Measurements from ENCODE around the gene EIF2D.
"Not testable (repeated sequence)": the region's sequence is repeated elsewhere in the genome, so short reads cannot be mapped to it uniquely, and the experiment has no call there.

EIF2D gene

DNA sequence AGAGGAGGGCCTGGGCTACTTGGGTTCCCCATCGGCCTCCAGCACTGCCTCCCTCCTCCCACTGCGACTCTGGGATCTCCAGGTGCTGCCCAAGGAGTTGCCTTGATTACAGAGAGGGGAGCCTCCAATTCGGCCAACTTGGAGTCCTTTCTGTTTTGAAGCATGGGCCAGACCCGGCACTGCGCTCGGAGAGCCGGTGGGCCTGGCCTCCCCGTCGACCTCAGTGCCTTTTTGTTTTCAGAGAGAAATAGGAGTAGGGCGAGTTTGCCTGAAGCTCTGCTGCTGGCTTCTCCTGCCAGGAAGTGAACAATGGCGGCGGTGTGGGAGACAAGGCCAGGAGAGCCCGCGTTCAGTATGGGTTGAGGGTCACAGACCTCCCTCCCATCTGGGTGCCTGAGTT, 24.4 kb downstream of the EIF2D start:
- no peak for DNase-seq (ENCODE audit: low read depth in 2 of 3, low spot score in 1 of 3)

DNA sequence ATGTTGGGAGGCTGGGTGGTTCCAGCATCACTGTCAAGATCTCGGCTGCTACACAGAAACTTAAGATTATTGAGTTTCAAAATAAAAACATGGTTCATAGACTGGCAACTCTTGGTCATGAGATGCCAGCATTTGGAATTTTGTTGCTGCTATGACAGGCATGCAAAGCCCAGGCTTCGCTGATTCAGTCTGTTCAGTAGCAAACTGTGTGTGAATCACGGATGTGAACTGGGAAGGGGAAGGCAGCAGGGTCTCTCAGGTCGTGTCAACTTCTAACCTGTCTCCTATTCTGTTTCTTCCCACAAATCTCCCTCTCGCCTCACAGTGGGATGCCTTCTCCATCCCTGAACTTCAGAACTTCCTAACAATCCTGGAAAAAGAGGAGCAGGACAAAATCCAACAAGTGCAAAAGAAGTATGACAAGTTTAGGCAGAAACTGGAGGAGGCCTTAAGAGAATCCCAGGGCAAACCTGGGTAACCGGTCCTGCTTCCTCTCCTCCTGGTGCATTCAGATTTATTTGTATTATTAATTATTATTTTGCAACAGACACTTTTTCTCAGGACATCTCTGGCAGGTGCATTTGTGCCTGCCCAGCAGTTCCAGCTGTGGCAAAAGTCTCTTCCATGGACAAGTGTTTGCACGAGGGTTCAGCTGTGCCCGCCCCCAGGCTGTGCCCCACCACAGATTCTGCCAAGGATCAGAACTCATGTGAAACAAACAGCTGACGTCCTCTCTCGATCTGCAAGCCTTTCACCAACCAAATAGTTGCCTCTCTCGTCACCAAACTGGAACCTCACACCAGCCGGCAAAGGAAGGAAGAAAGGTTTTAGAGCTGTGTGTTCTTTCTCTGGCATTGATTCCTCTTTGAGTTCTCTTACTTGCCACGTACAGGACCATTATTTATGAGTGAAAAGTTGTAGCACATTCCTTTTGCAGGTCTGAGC, 25.5 kb downstream of the EIF2D start:
- no peak for DNase-seq (ENCODE audit: low read depth in 2 of 3, low spot score in 1 of 3)

DNA sequence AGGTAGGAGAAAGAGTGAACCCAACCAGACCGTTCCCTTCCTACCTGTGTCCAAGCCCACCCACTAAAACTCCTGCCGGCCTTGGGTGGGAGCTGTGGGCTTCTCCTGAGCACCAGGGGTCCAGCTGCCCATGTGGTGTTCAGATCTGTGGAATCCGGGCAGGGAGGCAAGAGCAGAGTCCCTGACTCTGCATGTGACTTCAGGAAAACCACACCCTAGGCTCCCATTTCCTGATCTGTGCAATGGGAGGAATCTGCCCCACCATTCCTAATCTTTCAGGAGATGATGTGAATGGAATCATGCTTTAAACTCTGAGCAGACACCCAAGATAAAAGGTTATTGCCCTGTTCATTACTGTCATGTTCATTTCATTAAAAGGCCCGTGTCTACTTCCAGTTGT, 27.6 kb downstream of the EIF2D start:
- DNase-seq (ENCODE audit: low read depth in 2 of 3, low spot score in 1 of 3) = no peak

DNA sequence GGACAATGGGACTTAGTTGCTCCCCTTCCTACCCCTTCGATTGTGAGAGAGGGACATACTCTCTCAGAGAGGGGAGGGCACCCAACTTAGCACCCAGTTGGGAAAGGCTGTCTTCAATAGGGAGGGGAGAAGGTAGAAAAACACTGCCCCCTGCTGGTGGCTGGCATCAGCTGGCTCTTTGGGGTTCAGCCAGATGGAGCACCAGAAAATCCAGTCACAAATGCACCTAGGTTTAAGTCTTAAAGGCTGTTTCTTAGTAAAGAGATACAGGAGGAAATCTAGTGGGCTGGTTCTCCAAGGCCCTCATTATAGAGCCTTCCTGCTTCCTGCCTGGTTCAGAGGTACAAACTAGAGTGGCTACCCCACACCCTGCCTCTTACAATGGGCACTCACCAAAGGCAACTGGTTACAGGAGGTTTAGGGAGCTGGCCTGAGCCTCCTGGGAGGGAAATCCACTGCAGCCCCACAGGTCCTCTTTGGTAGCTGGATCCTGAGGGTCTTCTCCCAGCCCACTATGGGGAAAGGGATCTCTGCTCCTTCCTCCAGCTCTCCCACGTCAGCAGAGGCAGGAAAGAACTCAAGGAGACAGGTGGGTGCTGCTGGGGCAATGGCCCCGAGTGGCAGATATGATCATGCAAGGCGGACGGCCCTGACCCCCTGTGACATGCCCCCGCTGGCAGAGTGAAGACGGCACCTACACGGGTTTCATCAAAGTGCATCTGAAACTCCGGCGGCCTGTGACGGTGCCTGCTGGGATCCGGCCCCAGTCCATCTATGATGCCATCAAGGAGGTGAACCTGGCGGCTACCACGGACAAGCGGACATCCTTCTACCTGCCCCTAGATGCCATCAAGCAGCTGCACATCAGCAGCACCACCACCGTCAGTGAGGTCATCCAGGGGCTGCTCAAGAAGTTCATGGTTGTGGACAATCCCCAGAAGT, 28.3 kb downstream of the EIF2D start:
- peak; percentile 75 to 91 (median 81) for DNase-seq (ENCODE audit: low read depth in 2 of 3, low spot score in 1 of 3)

DNA sequence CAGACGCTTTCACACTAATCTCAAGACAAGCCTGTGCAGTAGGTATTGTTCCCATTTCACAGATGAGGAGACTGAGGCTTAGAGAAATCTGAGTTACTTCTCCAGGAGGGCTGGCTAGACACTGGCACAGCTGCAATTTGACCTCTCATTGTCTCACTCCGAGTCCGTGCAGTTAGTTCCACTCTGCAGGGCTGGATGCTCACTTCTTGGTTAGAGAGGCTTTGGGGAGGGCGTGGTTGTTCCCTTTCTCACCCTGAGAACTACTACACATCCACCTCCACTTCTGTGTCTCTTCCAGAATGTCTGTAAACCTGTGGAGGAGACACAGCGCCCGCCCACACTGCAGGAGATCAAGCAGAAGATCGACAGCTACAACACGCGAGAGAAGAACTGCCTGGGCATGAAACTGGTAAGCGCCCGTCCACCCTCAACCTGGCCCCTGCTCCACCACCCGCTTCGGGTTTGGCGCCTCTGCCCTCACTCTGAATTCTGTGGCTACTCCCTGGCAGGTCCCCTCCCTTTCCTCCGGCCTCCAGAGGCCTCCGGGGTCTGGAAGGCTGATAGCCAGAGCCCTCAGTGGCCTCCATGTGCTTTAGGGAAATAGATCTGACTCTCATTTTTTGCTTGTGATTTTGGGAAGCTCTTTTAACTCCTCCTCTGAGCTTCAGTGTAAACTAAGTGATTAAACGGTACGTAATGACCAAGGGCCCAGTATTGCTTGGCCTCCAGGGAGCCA, 29.1 kb downstream of the EIF2D start:
- DNase-seq (ENCODE audit: low read depth in 2 of 3, low spot score in 1 of 3) = peak in 1 of 3 donors; percentile 45

DNA sequence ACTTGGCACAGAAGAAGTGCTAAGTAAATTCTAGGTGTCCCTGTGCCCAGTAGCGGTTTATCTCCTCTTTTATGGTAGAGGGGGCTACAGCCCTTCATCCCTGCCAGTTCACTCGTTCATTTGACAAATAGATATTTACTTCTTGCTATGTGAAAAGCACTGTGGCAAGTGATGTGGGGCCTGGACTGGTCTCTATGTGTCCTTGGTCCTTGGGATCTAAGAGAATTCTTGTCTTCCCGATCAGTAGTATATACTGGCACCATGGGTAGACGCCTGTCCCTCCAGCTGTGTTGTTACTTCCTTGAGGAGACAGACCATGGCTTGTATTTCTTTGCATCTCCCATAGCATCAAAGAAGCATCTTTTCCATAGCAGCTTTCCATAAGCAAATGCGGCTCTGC, 29.7 kb downstream of the EIF2D start:
- DNase-seq (ENCODE audit: low read depth in 2 of 3, low spot score in 1 of 3) = no peak

DNA sequence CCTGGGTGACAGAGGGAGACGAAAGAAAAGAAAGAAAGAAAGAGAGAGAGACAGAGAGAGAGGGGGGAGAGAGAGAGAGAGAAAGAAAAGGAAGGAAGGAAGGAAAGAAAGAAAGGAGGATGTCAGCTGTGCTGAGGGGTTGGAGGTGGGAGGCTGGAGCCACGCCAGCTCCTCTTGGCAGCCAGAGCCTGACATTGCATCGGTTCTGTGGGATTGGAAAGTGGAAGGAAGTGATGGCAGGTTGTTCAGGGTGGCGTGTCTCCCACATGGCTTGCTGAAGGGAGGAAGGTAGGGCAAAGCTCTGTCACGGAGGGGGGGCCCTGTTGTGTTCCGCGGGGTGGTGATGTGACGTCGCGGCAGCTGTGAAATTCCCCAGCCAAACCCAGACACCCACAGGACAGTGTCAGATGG, 30.7 kb downstream of the EIF2D start:
- DNase-seq (ENCODE audit: low read depth in 2 of 3, low spot score in 1 of 3) = no peak

DNA sequence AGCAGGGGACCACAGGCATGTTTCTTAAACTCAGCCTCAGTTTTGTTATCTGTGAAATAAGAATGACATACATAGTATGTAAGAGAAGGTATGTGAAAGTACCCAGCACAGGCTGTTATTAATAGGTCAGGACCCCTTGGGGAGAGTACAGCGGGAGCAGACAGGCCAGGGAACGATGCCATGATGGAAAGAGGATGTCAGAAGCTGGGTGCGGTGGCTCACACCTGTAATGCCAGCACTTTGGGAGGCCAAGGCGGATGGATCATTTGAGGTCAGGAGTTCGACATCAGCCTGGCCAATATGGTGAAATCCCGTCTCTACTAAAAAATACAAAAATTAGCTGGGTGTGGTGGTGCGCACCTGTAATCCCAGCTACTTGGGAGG, 31.2 kb downstream of the EIF2D start:
- DNase-seq (ENCODE audit: low read depth in 2 of 3, low spot score in 1 of 3) = not testable (repeated sequence)

DNA sequence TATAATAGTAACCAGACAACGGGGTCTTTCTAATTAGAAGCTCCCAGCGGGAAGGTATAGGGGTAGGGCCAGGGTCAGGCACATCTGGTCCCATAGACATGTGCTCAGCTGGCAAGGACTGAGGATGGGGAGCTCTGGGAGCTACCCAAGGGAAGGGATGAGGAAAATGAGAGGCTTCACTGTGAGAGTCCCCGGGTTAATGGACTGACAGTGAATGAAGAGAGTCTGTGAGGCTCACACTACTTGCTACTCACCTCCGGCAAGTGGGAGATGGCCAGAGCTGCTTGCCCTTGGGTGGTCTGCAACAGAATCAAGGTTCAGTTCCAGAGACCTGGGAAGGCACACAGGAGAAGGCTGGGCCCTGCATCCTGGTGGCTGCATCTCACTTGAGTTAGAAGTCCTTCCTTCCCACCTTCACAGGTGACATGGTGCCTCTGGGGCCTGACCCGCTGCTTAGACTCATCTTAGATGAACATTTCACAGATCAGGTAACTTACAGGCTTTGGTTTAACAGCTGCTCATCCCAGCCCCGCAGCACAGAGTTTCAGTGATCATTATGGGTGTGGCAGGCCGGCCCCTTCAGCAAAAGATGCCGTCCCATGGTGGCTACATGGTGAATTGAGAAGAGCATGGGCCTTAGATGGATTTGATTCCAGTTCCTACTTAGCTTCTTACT, 31.7 kb downstream of the EIF2D start:
- no peak for DNase-seq (ENCODE audit: low read depth in 2 of 3, low spot score in 1 of 3)

DNA sequence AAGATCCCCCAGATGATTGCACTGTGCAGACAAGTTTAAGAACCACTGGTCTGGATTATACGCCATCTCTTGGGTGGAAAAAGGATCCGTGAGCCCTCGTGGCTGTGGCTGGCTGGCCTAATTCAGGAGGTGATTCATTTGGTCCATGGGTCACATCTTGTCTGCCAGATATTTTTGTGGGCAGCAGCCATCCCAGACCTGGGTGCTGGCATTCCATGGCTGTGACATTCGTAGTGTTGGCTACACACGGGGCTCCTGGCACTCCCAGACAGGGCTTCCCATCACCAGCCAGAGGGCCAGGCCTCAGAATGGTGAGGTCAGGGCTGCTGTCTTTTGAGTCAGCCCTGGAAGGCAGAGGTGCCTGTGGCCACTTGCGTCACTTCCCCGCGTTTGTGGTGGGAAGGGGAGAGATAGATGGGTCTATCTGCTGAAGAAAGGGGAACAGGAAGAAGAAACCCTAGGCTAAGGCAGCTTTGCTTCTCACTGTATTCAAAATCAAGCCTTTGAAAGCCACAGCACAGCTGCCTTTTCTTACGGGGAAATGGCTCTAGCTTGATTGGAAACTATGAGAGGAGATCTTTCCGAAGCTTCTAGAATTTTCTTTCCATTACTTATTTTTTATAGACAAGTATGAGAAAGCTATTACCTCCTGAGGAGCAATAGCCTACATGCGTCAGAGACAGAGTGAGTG, 32.4 kb downstream of the EIF2D start:
- peak; percentile 87 to 91 (median 88) for DNase-seq (ENCODE audit: low read depth in 2 of 3, low spot score in 1 of 3)

DNA sequence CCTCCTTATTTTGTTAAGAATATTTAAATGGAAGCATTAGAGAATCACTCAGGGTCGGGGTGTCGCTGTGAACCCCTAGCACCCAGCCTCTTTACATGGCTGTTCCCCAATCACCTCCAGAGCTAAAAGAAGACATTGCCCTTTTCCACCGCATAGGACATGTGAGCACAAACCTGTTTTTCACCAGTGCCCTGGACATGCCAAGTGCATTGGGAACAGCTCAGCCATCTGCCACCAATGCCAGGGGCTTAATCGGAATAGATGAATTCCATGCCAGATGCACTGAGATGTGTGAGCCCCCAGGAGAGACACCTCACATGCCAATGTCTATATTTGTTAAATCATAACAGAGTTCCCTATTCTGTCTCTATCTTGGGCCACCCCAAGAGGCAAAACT, 33.3 kb downstream of the EIF2D start:
- DNase-seq (ENCODE audit: low read depth in 2 of 3, low spot score in 1 of 3) = no peak

DNA sequence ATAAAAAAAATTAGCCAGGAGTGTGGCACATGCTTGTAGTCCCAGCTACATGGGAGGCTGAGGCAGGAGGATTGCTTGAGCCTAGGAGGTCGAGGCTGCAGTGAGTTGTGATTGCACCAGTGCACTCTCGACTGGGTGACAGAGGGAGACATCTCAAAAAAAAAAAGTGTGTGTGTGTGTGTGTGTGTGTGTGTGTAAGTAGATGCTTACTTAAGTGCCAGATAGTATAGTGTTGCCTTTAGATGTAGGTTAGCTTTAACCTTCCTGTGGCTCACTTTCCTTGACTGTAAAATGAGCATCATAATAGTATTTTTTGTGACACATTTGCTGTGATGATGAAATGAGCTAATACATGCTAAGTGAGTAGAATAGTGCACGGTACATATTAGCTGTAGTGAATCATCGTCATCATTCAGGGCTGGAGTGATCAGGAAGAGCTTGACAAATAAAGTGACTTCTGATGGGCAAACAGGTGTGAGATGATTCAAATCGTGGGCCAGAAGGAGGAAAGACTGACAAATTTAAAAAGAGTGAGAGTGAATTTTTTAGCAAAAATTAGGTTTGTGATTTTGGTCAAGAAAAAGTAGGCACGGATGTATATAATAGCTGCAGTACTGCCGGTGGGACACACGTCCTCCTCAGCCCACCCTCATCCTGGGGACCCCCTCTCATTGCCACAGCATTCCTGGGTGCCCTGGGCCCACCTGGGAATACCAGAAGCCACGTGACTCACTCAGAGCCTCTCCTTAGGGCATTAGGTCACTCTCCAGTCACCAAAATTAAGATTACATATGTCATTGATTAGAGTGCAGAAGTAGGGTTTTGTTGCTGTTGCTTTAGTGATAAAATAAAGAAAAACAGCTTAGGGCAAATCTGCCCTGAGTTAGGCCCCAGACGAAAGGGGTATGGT, 33.9 kb downstream of the EIF2D start:
- no peak for DNase-seq (ENCODE audit: low read depth in 2 of 3, low spot score in 1 of 3)

DNA sequence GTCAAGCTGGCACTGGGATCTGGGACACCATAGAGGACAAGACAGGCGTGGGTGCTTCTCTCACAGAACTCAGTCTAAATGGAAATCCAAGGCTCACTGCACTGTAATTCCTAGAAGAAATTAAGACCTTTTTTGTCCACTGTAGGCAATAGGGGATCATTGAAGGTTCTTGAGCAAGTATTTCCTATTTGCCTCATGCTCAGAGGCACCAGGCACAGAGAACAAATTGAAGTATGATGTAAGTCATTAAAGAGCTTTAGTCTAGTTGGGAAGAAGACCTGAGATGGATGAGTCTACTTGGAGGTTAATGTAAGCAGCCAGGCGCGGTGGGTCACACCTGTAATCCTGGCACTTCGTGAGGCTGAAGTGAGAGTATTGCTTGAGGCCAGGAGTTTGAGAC, 34.6 kb downstream of the EIF2D start:
- DNase-seq (ENCODE audit: low read depth in 2 of 3, low spot score in 1 of 3) = no peak

DNA sequence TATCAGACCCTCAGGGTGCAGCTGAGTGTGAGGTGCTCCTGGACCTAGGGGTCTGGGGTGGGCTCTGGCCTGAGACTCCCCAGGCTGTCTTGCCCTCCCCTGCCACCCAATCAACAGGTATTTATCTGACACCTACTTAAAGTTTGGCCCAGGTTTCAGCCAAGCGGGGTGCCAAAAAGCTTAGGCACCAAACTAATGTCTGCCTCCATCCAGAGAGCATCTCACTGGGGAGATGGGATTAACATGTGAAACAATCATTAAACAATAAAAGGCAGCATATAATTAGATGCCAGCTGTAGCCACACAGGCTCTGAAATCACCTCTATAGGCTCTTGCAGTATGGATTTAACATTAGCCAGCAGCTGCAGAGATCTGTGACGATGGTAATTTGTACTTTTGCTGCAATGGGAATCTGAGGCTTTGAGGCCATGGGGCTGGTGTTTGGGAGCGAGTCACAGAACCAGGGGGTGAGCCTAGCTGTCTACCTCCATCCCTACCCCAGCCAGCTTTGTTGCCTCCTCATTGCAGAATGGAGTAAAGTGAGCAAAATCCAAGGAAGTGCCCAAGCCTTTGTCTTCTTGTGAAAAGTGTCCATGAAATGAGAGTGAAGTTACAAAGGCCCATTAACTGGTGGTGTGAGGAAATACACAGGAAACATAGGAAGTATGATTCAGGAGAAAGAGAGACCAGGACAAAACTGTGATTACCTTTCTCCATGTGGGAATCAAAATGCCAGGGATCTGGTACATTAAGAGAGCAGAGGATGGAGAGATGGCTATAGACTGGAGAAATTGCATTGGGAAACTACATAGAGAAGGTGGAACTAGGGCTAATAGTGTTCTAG, 36.1 kb downstream of the EIF2D start:
- DNase-seq (ENCODE audit: low read depth in 2 of 3, low spot score in 1 of 3) = no peak

DNA sequence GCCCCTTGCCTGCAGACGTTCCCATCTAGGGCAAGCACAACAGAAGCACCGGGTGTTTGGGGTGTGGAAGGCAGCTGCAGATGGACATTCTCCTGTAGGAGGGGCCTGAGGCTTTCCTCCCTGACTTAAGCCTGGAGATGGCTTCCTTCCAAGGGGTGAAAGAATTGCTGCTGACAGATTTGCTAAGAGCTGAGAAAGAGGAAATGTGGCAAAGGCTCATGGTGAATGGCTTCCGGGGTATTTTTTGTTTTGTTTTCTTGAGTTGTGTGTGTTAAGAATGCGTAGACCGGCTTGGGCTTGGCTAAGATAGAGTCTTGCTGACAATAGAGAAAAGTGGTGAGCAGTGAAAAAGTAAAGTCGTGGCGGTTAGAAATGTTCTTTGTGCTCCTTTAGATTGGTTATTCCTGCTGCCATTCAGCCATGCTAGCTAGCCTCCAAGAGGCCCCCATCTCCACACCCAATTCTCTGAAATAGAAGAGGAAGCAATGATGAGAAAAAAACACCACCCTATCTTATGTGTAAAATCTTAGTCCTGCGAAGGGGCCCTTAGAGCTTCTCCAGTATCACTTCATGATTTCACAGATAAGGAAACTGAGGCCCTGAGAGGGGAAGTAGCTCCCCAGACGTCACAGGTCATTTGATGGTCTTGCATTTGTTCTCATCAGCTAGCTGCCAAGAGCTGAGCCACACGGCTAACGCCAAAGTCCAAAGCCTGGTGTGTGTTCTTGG, 36.9 kb downstream of the EIF2D start:
- no peak for DNase-seq (ENCODE audit: low read depth in 2 of 3, low spot score in 1 of 3)

DNA sequence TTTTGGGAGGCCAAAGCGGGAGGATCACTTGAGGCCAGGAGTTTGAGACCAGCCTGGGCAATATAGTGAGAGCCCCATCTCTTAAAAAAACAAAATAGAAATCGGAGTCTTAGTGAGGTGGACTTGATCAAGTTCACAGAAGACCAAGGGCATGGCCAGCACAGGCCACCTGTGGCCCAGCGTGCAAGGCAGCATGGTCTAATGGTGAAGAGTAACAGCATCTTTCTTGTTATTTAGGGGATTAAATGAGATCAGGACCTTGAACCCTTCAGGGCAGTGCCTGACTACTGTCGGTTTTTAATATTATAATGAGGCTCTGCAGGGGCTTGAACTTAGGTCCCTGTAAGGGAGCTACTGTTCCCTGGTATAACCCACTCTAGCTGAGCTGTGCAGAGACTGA, 38.5 kb downstream of the EIF2D start:
- no peak for DNase-seq (ENCODE audit: low read depth in 2 of 3, low spot score in 1 of 3)

DNA sequence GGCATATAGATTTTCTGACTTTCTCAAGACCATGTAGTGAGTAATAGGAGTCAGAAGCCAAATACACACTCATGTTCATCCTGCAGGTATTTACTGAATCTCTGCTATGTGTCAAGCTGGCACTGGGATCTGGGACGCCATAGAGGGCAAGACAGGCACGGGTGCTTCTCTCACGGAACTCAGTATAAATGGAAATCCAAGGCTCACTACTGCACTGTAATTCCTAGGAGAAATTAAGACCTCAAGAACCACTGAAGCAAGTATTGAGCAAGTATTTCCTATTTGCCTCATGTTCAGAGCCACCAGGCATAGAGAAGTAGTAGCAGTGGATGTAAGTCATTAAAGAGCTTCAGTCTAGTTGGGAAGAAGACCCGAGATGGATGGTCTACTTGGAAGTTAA, 38.9 kb downstream of the EIF2D start:
- DNase-seq (ENCODE audit: low read depth in 2 of 3, low spot score in 1 of 3) = no peak

DNA sequence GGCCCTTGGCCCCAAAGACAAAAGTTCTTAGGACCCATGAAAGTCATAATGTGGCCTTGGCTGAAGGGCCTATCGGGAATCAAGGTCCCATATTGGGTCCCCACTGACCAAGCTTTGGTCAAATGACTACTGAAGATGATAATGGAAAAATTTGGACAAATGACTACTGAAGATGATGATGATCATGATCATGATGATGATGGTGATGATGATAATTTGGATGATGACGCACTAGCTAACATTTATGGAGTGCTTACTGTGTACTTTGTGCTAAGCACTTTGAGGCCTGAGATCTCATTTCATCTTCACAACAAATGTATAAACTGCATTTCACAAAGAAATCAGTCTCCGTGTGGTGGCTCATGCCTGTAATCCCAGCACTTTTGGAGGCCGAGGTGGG, 39.4 kb downstream of the EIF2D start:
- DNase-seq (ENCODE audit: low read depth in 2 of 3, low spot score in 1 of 3) = no peak
